HepG2 (cell line): ENCODE results near the gene ANKS4B. TPM values are rescaled to one million over a fixed set of nuclear protein-coding genes. Genes with fewer than 3 reads are reported as not detected.
A peak's percentile ranks its signal among the peaks of the same experiment; 100 is the strongest.

Experiments
- BCL3 ChIP-seq: sonication (generic); formaldehyde crosslinking; IDR thresholded peaks from 2 replicates; pipeline ENCODE4 v1.5.1; 2020; ENCODE audit warnings: mild to moderate bottlenecking, missing genetic modification reagents, moderate library complexity
- BRD4 ChIP-seq: sonication (generic); formaldehyde crosslinking; IDR thresholded peaks from 2 replicates; pipeline ENCODE4 v1.4.0; 2020; ENCODE audit warnings: missing genetic modification reagents
- CAMTA2 ChIP-seq: sonication (generic); formaldehyde crosslinking; IDR thresholded peaks from 2 replicates; pipeline ENCODE4 v1.4.0; 2020; ENCODE audit warnings: mild to moderate bottlenecking, missing genetic modification reagents, borderline replicate concordance
- FOXJ3 ChIP-seq: sonication (generic); formaldehyde crosslinking; IDR thresholded peaks from 2 replicates; pipeline ENCODE4 v1.4.0; 2020; ENCODE audit warnings: missing genetic modification reagents, mild to moderate bottlenecking, borderline replicate concordance
- FOXK2 ChIP-seq: fragments of 450-650 bp; IDR thresholded peaks from 2 replicates; pipeline ENCODE4 v1.6.1; 2016
- HDAC6 ChIP-seq: fragments of 200-600 bp; sonication (generic); IDR thresholded peaks from 2 replicates; pipeline ENCODE4 v1.7.0; 2017; ENCODE audit warnings: mild to moderate bottlenecking, antibody characterized with exemption, low read length, low read depth
- IRF1 ChIP-seq: sonication (generic); formaldehyde crosslinking; IDR thresholded peaks from 2 replicates; pipeline ENCODE4 v1.4.0; 2020; ENCODE audit warnings: low read depth, mild to moderate bottlenecking, missing genetic modification reagents
- NR2F1 ChIP-seq, 2 experiments: fragments of 450-650 bp in 1 of 2; formaldehyde crosslinking in 1 of 2; IDR thresholded peaks; 2 replicates each; pipeline versions ENCODE4 v1.5.0 to v1.6.1; 2016 to 2020; ENCODE audit warnings: mild to moderate bottlenecking in 1 of 2, missing compliant biosample characterization in 1 of 2, missing genetic modification reagents in 1 of 2, moderate library complexity in 1 of 2
- PBX2 ChIP-seq: IDR thresholded peaks from 2 replicates; pipeline ENCODE4 v1.6.1; 2016; ENCODE audit warnings: control low read depth
- SPEN ChIP-seq: sonication (generic); formaldehyde crosslinking; IDR thresholded peaks from 2 replicates; pipeline ENCODE4 v1.5.1; 2020; ENCODE audit warnings: low read depth, mild to moderate bottlenecking, missing genetic modification reagents
- ZC3H13 ChIP-seq: sonication (generic); formaldehyde crosslinking; IDR thresholded peaks from 2 replicates; pipeline ENCODE4 v1.8.1; 2023; ENCODE audit warnings: mild to moderate bottlenecking, missing genetic modification reagents, moderate library complexity
- ZFP37 ChIP-seq: sonication (generic); formaldehyde crosslinking; IDR thresholded peaks from 2 replicates; pipeline ENCODE4 v1.4.0; 2020; ENCODE audit warnings: missing genetic modification reagents, borderline replicate concordance
- ZNF33B ChIP-seq: sonication (generic); formaldehyde crosslinking; IDR thresholded peaks from 2 replicates; pipeline ENCODE4 v1.5.1; 2020; ENCODE audit warnings: mild to moderate bottlenecking, missing genetic modification reagents
- ZNF34 ChIP-seq: sonication (generic); formaldehyde crosslinking; IDR thresholded peaks from 2 replicates; pipeline ENCODE4 v1.4.0; 2020; ENCODE audit warnings: mild to moderate bottlenecking, missing genetic modification reagents, borderline replicate concordance
- ZNF530 ChIP-seq: sonication (generic); formaldehyde crosslinking; IDR thresholded peaks from 2 replicates; pipeline ENCODE4 v1.5.0; 2020; ENCODE audit warnings: low read depth, mild to moderate bottlenecking, missing genetic modification reagents
- ZNF546 ChIP-seq: sonication (generic); formaldehyde crosslinking; conservative IDR thresholded peaks from 2 replicates; pipeline ENCODE4 v1.8.1; 2023; ENCODE audit warnings: mild to moderate bottlenecking, missing genetic modification reagents
- ZNF570 ChIP-seq: sonication (generic); formaldehyde crosslinking; IDR thresholded peaks from 2 replicates; pipeline ENCODE4 v1.4.0; 2020; ENCODE audit warnings: mild to moderate bottlenecking, missing genetic modification reagents, borderline replicate concordance
- ZNF589 ChIP-seq: sonication (generic); formaldehyde crosslinking; conservative IDR thresholded peaks from 2 replicates; pipeline ENCODE4 v1.8.0; 2022; ENCODE audit warnings: mild to moderate bottlenecking, moderate library complexity, missing genetic modification reagents
- ZNF605 ChIP-seq: sonication (generic); formaldehyde crosslinking; IDR thresholded peaks from 2 replicates; pipeline ENCODE4 v1.8.0; 2022; ENCODE audit warnings: mild to moderate bottlenecking, missing genetic modification reagents
- ZNF770 ChIP-seq: sonication (generic); formaldehyde crosslinking; IDR thresholded peaks from 2 replicates; pipeline ENCODE4 v1.5.0; 2020; ENCODE audit warnings: mild to moderate bottlenecking, missing genetic modification reagents
- polyA plus RNA-seq, 8 experiments: library from polyadenylated mRNA; depleted of rRNA in 3 of 8; stranded (reverse) in 7 of 8; unstranded in 1 of 8; fragments of >200 nt; fragmentation: Illumina TruSeq in 4 of 8; extraction: Trizol in 4 of 8; gene quantifications; 2 replicates each; pipeline versions ENCODE4 v1.2.1 to v1.2.3, GENCODE V29; 2011 to 2016; ENCODE audit warnings: low read depth in 4 of 8, missing spikeins in 1 of 8, mixed read lengths in 1 of 8; ENCODE audit not compliant: insufficient read depth in 1 of 8
- total RNA-seq, 5 experiments: library from RNA; depleted of rRNA; stranded (reverse); fragments of >200 nt; fragmentation: Illumina TruSeq; extraction: Trizol; gene quantifications; 2 replicates each; pipeline ENCODE4 v1.2.3, GENCODE V29; 2016; ENCODE audit warnings: low read depth in 1 of 5
- TF ChIP-seq, protein P1 (sequence below): sonication (generic); formaldehyde crosslinking; conservative IDR thresholded peaks from 2 replicates; pipeline ENCODE4 v1.8.0; 2022; ENCODE audit warnings: low read depth, missing genetic modification reagents

ANKS4B gene
- total and polyA plus RNA-seq, 2 of the 13 experiments (the other 11 are each of a cell fraction or from before 2014, with no cell fraction given), result 6.5 to 30.0 TPM

- TF ChIP-seq ZNF33B (CRISPR knock-in tag) (no peak; the same call in 1 of the 2 replicates), ZNF770 (CRISPR knock-in tag) (peak; percentile 87), CAMTA2 (peak; percentile 96), FOXK2 (no peak), IRF1 (CRISPR knock-in tag) (peak; percentile 73; the same call in 1 of the 2 replicates), ZNF34 (CRISPR knock-in tag) (peak; percentile 92; the same call in 1 of the 2 replicates), BCL3 (peak; percentile 80), ZNF605 (no peak), ZNF589 (peak; percentile 87; the same call in 1 of the 2 replicates), ZC3H13 (CRISPR knock-in tag) (peak; percentile 93), ZNF570 (CRISPR knock-in tag) (no peak), HDAC6 (no peak), ZFP37 (CRISPR knock-in tag) (no peak; the same call in 1 of the 2 replicates), BRD4 (CRISPR knock-in tag) (peak; percentile 98), FOXJ3 (no peak; the same call in 1 of the 2 replicates), PBX2 (CRISPR knock-in tag) (no peak), ZNF546 (CRISPR knock-in tag) (peak; percentile 84; the same call in 1 of the 2 replicates), SPEN (CRISPR knock-in tag) (no peak; the same call in none of the 2 replicates), NR2F1 (CRISPR knock-in tag; IDR thresholded peaks at IDR 0.05) (0 out of 4 replicates have a peak, but pooled peaks of 1 of the 2 experiments have one; percentile 13), ZNF530 (CRISPR knock-in tag) (no peak)
- TF ChIP-seq, protein P1, sequence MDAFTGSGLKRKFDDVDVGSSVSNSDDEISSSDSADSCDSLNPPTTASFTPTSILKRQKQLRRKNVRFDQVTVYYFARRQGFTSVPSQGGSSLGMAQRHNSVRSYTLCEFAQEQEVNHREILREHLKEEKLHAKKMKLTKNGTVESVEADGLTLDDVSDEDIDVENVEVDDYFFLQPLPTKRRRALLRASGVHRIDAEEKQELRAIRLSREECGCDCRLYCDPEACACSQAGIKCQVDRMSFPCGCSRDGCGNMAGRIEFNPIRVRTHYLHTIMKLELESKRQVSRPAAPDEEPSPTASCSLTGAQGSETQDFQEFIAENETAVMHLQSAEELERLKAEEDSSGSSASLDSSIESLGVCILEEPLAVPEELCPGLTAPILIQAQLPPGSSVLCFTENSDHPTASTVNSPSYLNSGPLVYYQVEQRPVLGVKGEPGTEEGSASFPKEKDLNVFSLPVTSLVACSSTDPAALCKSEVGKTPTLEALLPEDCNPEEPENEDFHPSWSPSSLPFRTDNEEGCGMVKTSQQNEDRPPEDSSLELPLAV (CRISPR knock-in tag), result no peak; the same call in 1 of the 2 replicates
These were observed 67.8 kb downstream of the ANKS4B start (continued) for GRCh38 chr16:21301168-21301894.
